Panc1 (cell line): Measurements from ENCODE around the gene SLC12A7. TPM values are rescaled to one million over a fixed set of nuclear protein-coding genes. Genes with fewer than 3 reads are reported as not detected.

ENCODE experiments used
- ATAC-seq: fragments of 200-7000 bp; cut with Tn5 transposase; 2 replicates; pipeline ENCODE4 v1.9.1; 2020; ENCODE audit warnings: mild to moderate bottlenecking, moderate library complexity
- BruUV-seq: library from RNA; stranded (reverse); fragments of 400-500 nt; replicated peaks from 2 replicates; lab custom pipeline; 2021; lab: Mats Ljungman, UMichigan
- CTCF ChIA-PET: fragments of 300-600 bp; sonication (Branson Sonifier 250); formaldehyde crosslinking; loops from one replicate; lab custom pipeline; 2022; ENCODE audit warnings: antibody characterized with exemption; lab: Charles Lee
- POLR2A ChIA-PET: fragments of 300-600 bp; sonication (Branson Sonifier 250); formaldehyde crosslinking; loops from one replicate; lab custom pipeline; 2022; ENCODE audit warnings: antibody characterized with exemption; lab: Charles Lee
- DNase-seq: peaks from one replicate; pipeline ENCODE4 v3.0.0-alpha.2; 2010; ENCODE audit warnings: low read depth, low spot score
- H3K27ac ChIP-seq: 2 replicates; pipeline ENCODE4 v1.5.1; 2011; ENCODE audit warnings: mild to moderate bottlenecking, low read length, inconsistent platforms
- H3K27me3 ChIP-seq: fragments of 200-500 bp; sonication (Bioruptor generic); 2 replicates; pipeline ENCODE4 v1.6.0; 2014; ENCODE audit warnings: low read length, inconsistent platforms; ENCODE audit not compliant: control insufficient read depth, insufficient read depth
- H3K36me3 ChIP-seq: fragments of 200-500 bp; sonication (Bioruptor generic); 2 replicates; pipeline ENCODE4 v1.5.1; 2014; ENCODE audit warnings: inconsistent platforms, mild to moderate bottlenecking, low read length, moderate library complexity; ENCODE audit not compliant: control insufficient read depth, insufficient read depth
- H3K4me1 ChIP-seq: 2 replicates; pipeline ENCODE4 v1.5.1; 2011; ENCODE audit warnings: inconsistent platforms, mild to moderate bottlenecking, low read length, moderate library complexity; ENCODE audit not compliant: control insufficient read depth, insufficient read depth
- H3K4me3 ChIP-seq, 2 experiments: 2 replicates each; pipeline ENCODE4 v1.5.1; 2011 to 2012; ENCODE audit warnings: low read depth in 2 of 2, low read length in 2 of 2, mild to moderate bottlenecking in 2 of 2, inconsistent platforms in 1 of 2, moderate library complexity in 1 of 2
- H3K9me3 ChIP-seq: fragments of 200-500 bp; sonication (Bioruptor generic); 2 replicates; pipeline ENCODE4 v1.5.1; 2014; ENCODE audit warnings: low read depth, mild to moderate bottlenecking, inconsistent platforms, low read length, moderate library complexity; ENCODE audit not compliant: control insufficient read depth, insufficient read depth
- CTCF ChIP-seq: fragments of 450-650 bp; IDR thresholded peaks from 2 replicates; pipeline ENCODE4 v1.5.1; 2017; ENCODE audit warnings: mild to moderate bottlenecking
- POLR2AphosphoS5 ChIP-seq: IDR thresholded peaks from 2 replicates; pipeline ENCODE4 v1.6.1; 2012; ENCODE audit warnings: mild to moderate bottlenecking, low read depth, low read length, moderate library complexity
- REST ChIP-seq, 2 experiments: IDR thresholded peaks; 2 replicates each; pipeline ENCODE4 v1.6.1; 2011 to 2012; ENCODE audit warnings: low read depth in 2 of 2, control low read depth in 1 of 2, low read length in 1 of 2, mild to moderate bottlenecking in 1 of 2, moderate library complexity in 1 of 2; ENCODE audit not compliant: insufficient read depth in 1 of 2
- SIN3A ChIP-seq: IDR thresholded peaks from 2 replicates; pipeline ENCODE4 v1.6.1; 2012; ENCODE audit warnings: low read depth, mild to moderate bottlenecking, low read length, moderate library complexity, borderline replicate concordance; ENCODE audit not compliant: insufficient read depth
- TCF7L2 ChIP-seq: IDR thresholded peaks from 2 replicates; pipeline ENCODE4 v1.6.1; 2011; ENCODE audit warnings: mild to moderate bottlenecking, low read depth, low read length, inconsistent platforms
- in situ Hi-C: cut with HindIII; loops from 2 replicates; pipeline ENCODE4 v1.10.0; 2016; ENCODE audit warnings: low sequenced_read_pairs, low pct_unique_long_range_greater_than_20kb
- intact Hi-C: fragments of 100-400 bp; cut with micrococcal nuclease; formaldehyde crosslinking; loops from one replicate; pipeline ENCODE4 v1.10.0; 2022; ENCODE audit not compliant: unreplicated experiment
- total RNA-seq: library from RNA; stranded (reverse); gene quantifications from one replicate; pipeline ENCODE4 v1.2.1, GENCODE V29; 2021; ENCODE audit not compliant: unreplicated experiment

Gene SLC12A7
- total RNA-seq, 1 experiment from 2014 or later: 297 TPM

GRCh38 chr5:1021136-1021968, 90.5 kb downstream of the SLC12A7 start:
- no TSS peak for BruUV-seq
- ATAC-seq (peak; percentile 28), DNase-seq (no peak)
- Histone ChIP-seq H3K4me3 (no peak overlapping the region), H3K36me3 (no peaks in the 10 kb centered on the region), H3K27me3 (no peaks in the 10 kb centered on the region), H3K4me1 (peaks cover 4% of the 10 kb centered on the region; the same call in 1 of the 2 replicates), H3K27ac (no peak overlapping the region), H3K9me3 (no peaks in the 10 kb centered on the region)
- TF ChIP-seq REST (IDR thresholded peaks at IDR 0.05; ENCODE audit: insufficient read depth in 1 of 2, low read depth in 2 of 2, low read length in 1 of 2) (no peak), SIN3A (no peak), TCF7L2 (no peak), CTCF (no peak), POLR2AphosphoS5 (no peak)
- ChIA-PET POLR2A (no interaction called here), CTCF (interaction anchor here (0.5 to 0.6 kb wide), 2 partner anchors 9 to 29 kb away, joined by 3 read pairs; no protein-coding TSS in a partner anchor)
- in situ Hi-C loops (no loop called here), intact Hi-C loops (no loop called here)

- Histone ChIP-seq H3K36me3 (no peaks in the 10 kb centered on the region), H3K4me3 (no peak overlapping the region), H3K4me1 (peaks cover 4% of the 10 kb centered on the region; the same call in 1 of the 2 replicates), H3K27ac (no peak overlapping the region), H3K9me3 (no peaks in the 10 kb centered on the region), H3K27me3 (no peaks in the 10 kb centered on the region)
- ChIA-PET POLR2A (no interaction called here), CTCF (interaction anchor here (0.6 kb wide), 1 partner anchor 8 kb away, joined by 3 read pairs; no protein-coding TSS in a partner anchor)
- no TSS peak for BruUV-seq
- in situ Hi-C loops: no loop called here
- DNase-seq: no peak
- peak; percentile 17; the same call in 1 of the 2 replicates for ATAC-seq
- TF ChIP-seq TCF7L2 (no peak), SIN3A (no peak), POLR2AphosphoS5 (no peak), CTCF (no peak), REST (IDR thresholded peaks at IDR 0.05; ENCODE audit: insufficient read depth in 1 of 2, low read depth in 2 of 2, low read length in 1 of 2) (no peak)
- intact Hi-C loops: no loop called here
These were observed 91.4 kb downstream of the SLC12A7 start for GRCh38 chr5:1020452-1020961.
